GM18909 (cell line): ENCODE data around the gene ANTXR1.

Source experiments
- ATAC-seq: cut with Tn5 transposase; IDR thresholded peaks from one replicate; pipeline ENCODE4 v1.9.1; 2021; ENCODE audit warnings: mild to moderate bottlenecking; ENCODE audit not compliant: unreplicated experiment, poor library complexity

Gene ANTXR1

DNA sequence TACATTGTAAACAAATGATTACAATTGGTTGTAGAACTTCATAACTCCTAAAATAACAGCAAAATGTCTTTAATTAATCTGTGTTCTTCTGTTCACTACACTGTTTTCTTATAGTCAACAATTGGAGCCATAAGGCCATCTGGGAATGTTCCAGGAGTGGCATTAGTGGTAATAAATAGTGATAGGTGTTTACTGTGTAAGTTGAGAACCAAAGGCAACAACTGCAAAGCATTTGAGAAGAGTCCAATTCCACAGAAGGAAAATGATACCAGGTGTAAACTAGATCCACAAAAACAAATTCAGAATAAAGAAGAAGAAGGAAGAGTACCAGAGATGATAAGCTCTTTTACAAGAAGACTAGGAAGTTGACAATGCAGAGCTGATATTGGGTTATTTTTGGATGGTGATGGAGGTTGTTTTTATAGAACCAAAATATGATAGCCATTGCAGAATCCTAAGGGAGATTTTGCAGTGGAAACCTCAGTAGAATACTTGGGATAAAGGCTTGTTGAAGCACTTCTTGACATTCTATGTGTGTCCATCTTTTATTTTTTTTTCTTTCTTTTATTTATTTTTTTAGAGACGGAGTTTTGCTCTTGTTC, 52.9 kb downstream of the ANTXR1 start:
- ATAC-seq, result no peak

DNA sequence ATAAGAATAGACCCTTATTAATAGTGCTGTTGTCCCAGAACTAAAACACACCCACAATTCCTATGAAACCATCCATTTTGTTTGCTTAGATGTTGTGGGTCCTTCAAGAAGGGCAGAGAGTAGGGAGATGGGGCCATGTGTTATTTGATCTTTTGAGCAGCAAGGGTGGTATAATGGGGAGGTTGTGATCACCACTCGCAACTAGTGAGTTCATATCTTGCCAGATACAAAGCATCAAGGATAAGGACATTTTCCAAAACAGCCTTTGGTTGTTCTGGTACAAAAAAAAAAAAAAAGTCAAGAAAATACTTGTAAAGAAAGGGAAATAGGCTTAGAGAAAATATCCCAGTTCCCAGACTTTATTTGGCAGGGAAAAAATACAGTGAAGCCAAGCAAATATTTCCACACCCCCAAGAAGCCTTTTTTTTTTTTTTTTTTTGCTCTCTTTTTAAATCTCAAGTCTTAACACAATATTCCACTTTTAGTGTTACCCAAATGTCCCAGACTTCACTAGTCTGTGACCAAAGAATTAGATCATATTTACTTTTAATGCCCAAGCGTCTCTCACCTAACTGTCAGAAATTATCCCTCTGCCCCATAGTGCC, 54.1 kb downstream of the ANTXR1 start:
- ATAC-seq, result no peak

DNA sequence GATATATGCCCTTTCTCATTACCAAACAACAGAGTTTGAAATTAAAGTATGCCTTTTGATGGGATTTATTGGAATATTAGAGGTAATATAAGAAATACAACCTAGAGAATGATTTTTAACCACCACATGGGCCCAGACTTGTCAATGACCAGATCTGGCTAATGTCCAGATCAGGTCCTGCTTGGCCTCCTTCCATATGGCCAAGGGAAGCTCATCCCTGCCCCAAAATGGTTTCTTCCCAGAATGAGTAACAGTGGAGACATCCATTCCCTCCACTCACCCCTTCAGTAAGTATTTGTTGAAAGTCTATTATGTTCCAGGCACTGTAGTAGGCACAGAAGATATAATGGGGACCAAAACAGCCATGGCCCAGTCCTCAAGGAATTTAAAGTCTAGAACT, 54.9 kb downstream of the ANTXR1 start:
- no peak for ATAC-seq

DNA sequence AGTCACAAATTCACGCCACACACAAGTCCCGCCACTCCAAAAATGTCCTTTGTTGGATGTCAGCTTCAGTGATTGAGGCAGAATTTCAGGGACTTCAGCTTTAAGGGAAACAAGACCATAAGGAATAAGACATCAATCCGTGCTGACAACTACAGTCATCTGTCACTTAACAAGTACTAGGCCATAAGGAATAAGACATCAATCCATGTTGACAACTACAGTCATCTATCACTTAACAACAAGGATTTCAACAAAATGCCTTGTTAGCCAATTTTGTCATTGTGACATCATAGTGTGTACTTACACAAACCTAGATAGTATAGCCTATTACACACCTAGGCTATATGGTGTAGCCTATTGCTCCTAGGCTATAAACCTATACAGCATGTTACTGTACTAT, 58.0 kb downstream of the ANTXR1 start:
- no peak for ATAC-seq

DNA sequence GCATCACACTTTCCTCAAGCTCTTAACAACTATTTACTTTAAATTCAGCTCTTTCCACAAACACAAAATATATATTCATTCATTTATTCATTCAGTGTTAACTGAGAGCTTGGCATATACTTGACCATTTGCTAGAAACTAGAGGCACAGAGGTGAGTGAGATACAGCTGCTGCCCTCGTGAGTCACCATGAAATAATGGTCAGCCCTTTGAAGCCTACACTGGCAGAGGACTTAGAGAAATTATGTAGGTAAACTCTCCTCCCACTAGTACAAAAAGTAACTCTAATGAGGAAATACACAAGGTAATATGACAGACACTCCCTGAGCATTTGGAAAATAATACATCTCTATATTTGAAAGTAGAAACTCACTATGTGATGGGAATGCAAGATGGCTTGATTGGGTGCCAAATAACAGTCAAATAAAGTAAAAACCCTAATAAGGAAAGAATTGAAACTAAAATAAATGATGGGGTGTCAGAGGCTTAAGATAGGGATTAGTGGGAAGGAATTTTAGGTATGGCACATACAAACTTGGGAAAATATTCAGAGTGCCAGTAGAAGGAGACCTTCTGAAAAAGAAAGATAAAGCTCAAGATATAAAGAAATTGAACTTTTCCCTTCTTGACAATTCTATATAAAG, 61.1 kb downstream of the ANTXR1 start:
- ATAC-seq, result no peak

DNA sequence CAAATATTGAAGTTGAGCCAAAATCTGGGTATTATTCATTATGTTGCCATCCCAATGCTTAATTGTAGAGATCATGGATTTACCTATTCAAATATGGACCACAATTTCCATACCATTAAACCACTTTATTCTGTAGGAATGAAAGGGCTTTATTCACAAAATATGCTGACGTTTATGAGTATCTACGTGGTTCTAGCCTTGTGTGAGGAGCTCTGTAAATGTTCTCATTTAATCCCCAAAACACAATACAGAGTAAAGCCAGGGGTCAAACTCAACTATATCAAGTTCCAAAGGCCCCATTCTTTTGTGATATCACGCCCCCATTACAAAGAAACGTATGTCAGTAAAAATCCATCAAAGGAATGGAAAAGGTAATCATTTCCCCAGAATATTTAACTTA, 61.9 kb downstream of the ANTXR1 start:
- no peak for ATAC-seq

DNA sequence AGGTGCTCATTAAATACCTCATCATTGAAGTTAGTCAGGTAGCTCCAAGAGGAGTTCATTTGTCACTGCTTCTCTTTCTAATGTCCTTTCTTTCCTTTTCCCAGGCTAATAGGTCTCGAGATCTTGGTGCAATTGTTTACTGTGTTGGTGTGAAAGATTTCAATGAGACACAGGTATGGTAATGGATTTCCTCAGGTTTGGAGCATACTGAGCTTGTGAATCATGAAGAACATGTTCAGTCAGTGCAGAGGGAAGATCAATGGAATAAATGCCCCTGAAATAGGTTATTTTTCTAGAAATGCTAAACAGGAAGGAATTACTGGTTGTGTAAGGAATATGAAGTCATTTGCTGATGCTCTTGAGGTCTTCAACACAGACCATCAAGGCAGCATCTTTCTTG, 62.5 kb downstream of the ANTXR1 start:
- no peak for ATAC-seq

DNA sequence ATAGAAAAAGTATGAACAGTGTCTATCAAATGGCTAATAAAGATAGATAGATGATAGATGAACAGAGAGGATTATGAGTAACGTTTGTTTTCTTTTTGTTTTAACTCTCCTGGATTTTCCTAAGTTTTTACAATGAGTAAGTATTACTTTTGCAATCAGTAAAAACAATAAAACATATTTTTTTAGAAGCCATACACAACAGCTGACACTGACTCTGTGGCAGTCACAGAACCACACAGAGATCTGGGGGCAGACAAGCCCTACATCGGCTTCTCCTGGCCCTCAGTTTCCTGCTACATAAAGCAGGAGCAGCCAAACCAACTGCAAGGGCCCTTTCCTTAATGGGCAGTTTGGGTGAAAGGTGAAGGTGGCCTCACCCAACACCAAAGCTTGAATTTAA, 63.6 kb downstream of the ANTXR1 start:
- no peak for ATAC-seq

DNA sequence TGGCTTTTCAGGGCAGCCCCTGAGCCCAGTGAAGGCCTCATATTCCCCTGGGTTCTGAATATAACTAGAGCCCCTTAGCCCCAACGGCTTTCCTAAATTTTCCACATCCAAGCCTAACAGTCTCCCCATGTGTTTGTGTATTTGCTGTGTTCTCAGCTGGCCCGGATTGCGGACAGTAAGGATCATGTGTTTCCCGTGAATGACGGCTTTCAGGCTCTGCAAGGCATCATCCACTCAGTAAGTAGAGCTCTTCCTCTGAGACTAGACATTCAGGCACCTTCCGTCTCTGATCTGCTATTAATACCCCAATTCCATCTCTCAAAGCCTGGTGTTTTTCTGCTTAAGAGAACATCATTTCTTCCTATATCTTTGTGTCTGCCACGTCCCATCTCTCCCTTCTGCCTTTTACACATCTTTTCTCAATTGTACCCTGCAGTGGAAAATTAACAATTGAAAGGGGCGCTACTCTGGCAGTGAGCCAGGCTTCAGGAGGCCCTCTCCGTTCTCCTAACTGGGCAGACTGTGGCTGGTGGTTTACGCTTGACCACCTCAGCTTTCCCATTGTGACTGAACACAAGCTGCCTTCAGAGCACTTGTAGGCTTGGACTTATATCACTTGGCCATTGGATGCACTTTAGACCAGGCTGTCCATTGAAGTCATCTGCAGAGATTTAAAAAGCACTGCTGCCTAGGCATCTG, 64.4 kb downstream of the ANTXR1 start:
- ATAC-seq, result no peak

DNA sequence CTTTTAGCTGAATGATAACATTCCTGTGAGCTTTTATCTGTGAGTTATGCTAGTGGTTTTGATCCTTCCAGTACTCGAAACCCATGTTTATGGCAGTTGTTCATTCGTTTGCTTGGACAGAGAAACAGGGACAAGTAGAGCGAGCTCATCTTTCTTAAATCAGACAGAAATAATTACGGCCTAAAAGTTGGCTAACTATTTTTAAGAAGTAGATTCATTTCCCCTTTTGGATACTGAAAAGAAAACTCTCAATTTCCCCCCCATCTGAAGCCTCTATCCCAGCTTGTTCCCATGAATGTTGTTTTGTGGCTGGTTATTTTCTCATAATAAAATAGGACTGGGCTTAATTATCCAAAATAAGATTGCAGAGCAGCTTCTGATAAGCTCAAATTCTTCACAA, 67.1 kb downstream of the ANTXR1 start:
- ATAC-seq, result no peak

DNA sequence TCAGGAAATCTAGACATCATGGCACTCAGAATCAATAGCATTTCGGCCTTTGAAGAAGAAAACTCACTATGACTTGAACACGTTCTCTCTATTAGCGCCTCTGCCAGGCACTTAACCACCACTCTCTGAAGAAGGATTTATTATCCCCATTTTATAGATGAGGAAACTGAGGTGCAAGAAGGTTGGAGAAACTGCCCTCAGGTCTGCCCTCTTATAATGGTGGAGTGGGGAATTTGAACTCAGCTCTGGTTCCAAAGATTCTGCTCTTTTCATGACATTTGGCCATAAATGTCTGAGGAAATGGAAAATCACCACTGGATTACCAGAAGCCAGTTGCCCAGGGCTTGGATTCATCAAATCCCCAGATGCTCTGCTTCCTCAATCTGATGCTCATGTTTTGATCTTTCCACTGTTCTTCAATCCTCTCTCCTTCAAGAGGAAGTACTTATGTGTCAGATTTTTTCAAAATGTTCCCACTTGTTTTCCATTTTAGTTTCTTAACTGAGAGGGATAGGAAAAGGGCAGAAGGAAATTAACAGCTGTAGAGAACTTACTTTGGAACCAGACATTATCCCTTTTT, 68.1 kb downstream of the ANTXR1 start:
- no peak for ATAC-seq

DNA sequence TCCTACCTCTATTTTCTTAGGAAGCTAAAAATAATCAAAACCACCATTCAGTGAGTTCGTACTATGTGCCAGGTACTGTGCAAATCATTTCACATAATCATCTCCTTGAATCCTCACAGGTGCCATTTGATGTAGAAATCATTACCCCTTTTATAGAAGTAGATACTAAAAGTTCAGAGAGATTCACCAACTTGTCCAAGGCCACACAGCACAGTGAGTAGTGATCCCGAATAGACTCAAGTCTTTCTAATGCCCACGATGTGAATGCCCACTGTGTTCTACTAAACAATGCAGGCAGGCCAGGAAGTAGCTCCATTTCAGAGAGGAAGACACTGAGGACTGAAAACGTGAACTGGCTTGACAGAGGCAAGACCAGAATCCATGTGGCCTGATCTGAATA, 68.8 kb downstream of the ANTXR1 start:
- ATAC-seq, result no peak

DNA sequence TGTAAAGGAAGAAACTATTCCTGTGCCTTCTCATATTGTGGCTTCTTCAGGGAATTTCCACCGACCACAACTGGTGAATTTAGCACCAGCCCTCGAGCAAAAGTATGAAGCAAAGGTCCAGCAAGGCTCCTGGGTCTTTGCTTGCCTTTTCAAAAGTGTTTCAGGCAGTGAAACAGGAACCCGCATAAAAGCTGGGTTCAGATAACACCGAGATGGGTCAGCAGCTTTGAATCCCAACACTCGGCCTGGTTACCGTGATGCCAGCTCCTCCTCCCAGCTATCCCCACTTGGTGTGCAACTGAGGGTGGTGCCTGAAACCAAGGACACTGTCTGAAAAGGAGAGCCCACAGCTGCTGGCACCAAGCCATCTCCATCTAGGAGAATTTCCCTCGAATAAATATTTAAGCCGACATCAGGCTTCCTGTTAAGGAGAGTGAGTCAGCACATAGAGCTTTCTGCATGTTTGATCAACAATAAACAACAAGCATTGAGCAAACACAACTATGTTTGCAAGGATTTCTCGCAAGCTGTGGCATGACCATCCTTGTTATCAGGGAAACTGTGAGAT, 69.5 kb downstream of the ANTXR1 start:
- ATAC-seq, result no peak

DNA sequence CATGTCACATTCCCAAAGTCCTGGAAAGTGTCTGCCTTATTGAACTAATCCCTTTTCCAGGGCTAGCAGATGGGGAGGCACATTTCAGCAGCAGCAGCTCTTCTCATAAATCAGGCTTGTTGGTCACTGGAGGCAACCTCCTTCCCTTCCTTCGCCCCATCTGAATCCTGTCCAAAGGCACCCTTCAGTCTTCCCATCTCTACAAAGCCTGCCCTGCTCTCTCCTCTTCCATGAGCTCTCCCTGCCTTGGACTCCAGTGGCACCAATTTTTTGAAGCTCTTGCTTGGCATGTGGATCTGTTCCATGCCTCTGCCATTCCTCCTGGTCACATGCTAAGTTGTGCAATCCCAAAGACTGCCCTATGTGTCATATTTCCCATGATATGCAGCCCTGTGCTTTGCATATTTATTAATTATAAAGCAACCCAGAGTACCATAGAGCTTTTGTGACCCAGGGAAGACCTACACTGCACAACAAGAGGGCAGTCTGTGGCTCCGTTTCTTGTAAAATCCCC, 70.3 kb downstream of the ANTXR1 start:
- no peak for ATAC-seq

DNA sequence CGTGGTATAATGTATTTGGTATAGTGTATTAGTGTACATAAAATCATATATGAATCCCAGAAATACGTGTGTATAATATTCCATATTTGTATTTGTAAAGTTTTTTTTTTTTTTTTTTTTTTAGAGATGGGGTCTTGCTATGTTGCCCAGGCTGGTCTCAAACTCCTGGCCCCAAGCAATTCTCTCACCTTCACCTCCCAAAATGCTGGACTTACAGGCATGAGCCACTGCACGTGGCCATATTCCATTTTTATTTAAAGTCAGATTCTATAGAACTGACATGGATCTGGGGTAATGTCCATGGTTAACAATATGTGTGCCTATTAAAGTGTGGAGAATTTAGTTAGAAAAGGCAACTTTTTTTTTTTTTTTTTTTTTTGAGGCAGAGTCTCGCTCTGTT, 71.5 kb downstream of the ANTXR1 start:
- no peak for ATAC-seq

DNA sequence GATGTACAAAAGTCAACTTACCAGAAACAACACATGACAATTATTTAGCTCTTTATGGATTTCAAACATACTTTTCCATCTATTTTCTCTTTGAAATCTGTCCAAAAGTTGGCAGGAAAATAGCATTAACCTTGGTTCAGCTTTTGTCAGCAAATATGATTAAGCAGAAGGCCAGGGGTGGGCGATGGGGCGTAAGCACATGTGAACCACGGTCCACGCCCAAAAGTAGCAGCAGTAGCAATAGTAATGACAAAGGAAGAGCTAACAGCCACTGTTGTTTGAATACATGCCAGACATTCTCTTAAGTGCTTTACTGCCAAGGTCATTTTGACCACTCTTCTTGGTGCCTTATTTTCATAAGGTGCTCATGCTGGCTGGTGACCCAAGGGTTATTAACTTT, 73.5 kb downstream of the ANTXR1 start:
- no peak for ATAC-seq

DNA sequence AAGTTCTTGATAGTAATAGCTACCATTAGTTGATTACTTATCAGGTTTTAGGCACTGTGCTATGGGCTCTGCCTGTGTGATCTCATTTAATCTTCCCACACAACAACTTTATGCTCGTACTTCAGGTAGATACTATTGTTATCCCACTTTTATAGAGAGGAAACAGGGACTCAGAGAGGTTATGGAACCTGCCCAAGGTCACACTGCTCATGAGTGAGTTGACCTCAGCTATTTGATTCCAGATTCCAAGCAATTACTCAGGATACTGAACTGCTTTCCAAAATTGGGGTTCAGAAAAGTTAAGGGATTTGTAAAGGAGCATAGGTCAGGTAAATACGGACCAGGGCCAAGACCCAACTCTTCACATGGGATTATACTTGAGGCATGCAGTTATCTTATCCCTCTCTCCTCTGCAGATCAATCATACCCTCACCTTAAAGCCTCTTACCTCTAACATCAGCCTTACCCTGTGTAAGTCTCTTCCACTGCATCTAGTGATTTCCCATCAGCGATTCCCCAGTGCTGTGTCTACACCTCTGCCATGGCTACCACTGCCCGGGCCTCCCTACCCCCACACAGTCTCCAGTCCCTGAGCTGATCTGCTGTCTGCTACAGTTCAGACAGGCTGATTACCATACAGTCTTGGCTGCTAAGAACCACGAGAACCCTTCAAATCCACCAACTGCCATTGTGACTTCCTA, 74.4 kb downstream of the ANTXR1 start:
- no peak for ATAC-seq

DNA sequence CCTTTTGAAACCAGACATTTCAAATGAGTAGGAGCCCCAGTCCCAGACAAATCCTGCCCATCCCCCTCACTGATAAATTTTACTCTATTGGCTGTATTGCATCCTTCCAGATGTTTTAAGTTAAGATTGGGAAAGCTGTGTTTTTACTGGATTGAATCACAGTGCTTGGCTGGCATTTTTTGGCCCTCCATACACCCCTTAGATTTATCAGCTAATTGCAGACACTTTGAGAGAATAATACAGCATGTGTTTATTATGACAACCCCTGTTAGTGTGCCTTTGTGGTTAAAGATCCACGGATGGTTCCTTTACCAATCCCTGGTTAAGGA, 74.9 kb downstream of the ANTXR1 start:
- ATAC-seq, result no peak

DNA sequence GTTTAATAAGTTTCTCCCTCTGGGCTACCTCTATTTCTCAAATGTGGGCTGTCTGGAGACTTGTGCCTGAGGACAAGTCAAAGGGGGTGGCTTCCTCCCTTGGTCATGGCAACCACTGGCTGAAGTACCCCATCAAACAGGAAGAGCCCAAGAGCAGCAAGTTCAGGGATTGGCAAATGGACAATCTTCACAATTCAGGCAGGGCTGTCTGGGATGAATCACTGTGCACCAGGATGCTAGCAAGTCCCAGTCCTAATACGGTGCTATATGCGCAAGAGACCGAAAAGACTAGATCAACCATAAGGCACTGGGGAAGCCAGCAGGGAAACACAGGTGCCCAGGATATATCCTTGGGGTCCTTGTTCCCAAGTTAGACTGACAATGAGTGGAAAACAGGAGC, 75.5 kb downstream of the ANTXR1 start:
- ATAC-seq, result no peak

DNA sequence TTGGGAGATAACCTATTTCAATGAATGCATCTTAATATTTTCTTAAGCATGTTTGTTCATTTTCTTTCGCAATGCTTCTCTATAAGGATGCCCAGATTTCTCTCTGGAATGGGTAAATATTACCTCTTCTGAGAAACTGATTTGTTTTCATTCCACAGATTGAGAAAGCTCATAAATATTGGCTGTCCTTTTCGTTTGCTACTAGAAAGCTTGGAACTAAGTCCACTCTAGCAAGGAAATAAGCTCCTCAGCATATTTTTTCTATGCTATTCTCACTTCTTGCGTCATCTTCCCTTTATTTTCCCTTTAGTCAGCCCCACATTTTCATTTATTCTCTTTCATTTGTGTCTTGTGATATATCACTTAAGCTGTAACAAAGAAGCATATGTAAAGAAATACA, 76.3 kb downstream of the ANTXR1 start:
- ATAC-seq, result no peak
